NT2/D1 (cell line): ENCODE results near the gene CABP2.
"Not testable (repeated sequence)": the region's sequence is repeated elsewhere in the genome, so short reads cannot be mapped to it uniquely, and the experiment has no call there.

ENCODE experiments used
- SUZ12 ChIP-seq: IDR thresholded peaks from 2 replicates; pipeline ENCODE4 v1.6.1; 2011; ENCODE audit not compliant: insufficient read length, insufficient read depth; ENCODE audit errors: extremely low read depth
- YY1 ChIP-seq: IDR thresholded peaks from 2 replicates; pipeline ENCODE4 v1.6.1; 2011; ENCODE audit not compliant: insufficient read length, insufficient read depth
- ZNF274 ChIP-seq: IDR thresholded peaks from 2 replicates; pipeline ENCODE4 v1.6.1; 2011; ENCODE audit warnings: mild to moderate bottlenecking, low read depth, low read length

DNA sequence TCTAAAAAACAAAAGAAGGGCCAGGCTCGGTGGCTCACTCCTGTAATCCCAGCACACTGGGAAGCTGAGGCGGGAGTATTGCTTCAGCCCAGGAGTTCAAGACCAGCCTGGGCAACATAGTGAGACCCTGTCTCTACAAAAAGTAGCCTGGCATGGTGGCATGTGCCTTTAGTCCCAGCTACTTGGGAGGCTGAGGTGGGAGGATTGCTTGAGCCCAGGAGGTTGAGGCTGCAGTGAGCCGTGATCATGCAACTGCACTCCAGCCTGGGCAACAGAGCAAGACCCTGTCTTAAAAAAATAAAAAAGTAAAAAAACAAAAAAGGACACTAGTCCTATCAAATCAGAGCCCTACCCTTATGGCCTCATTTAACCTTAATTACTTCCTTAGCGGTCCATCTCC is 11.7 kb downstream of the CABP2 start:
- TF ChIP-seq YY1, ZNF274, SUZ12: not testable (repeated sequence)
